Ishikawa (cell line): Measurements from ENCODE around the gene VTA1.

Experiments used
- FOXM1 ChIP-seq: IDR thresholded peaks from 2 replicates; pipeline ENCODE4 v1.6.1; 2012; ENCODE audit warnings: low read depth, borderline replicate concordance
- TEAD4 ChIP-seq: IDR thresholded peaks from 2 replicates; pipeline ENCODE4 v1.6.1; 2012

DNA sequence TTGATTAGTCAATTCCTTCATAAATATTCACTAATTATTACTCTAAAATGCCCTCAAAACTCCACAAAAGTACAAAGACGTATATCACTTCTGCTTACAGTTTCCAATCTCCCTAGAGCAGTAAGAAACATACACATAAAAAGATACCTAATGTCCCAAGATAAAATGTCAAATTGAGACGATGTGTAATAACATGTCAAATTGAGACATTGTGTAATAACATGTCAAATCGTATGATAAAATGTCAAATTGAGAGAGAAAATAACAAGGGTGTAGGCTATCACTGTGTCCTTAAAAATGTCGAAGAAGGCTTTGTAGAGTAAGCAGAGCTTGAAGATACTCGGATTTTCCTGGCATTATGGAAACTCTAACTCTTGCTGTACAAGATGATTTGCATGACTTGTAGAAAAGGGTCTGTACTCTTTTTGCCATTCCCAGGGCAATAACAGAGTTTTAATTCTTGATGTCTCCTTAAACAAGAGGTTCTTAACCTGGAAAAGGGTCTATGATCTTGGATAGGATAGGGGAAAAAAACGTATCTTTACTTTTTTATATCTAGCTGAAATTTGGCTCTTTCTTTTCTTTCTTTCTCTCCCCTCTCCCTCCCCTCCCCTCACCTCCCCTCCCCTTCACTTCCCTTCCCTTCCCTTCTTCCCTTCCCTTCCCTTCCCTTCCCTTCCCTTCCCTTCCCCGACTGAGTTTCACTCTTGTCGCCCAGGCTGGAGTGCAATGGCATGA, 87.1 kb downstream of the VTA1 start:
- no peak for TF ChIP-seq TEAD4
- no peak for TF ChIP-seq FOXM1
